Suprapubic skin (tissue), 3 donors: ENCODE data around the gene C14orf132.

ENCODE experiments used
- CTCF ChIP-seq, 2 donors: fragments of 200-600 bp in 1 of 2; fragments of 450-650 bp in 1 of 2; sonication (generic) in 1 of 2; IDR thresholded peaks; one replicate each; pipeline ENCODE4 v1.5.1; 2016 to 2019; ENCODE audit warnings: antibody characterized with exemption in 2 of 2, mild to moderate bottlenecking in 1 of 2, moderate library complexity in 1 of 2
- POLR2A ChIP-seq, 2 donors: fragments of 450-650 bp; IDR thresholded peaks; one replicate each; pipeline ENCODE4 v1.6.1; 2017; ENCODE audit warnings: antibody characterized with exemption in 2 of 2, mild to moderate bottlenecking in 2 of 2, moderate library complexity in 2 of 2

DNA sequence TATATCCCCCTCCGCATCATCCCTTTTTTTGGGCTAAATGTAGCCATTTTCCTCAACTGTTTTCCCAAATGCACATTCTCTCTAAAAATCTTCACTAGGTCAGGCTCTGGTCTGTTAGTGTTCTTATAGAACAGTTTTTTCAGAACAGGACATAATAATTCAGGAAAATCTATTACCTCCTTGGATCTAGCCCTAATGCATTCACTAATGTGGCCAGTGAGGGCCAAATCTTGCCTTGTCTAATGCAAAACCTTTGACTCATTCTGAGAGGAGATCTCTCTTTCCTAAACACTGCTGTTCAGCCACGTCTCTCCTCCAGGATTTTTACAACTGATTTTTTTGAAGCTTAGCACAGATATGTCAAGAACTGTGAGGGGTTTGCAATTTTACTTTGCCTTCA lies 15.5 kb downstream of the C14orf132 start:
- TF ChIP-seq CTCF (IDR thresholded peaks at IDR 0.05) (no peak), POLR2A (IDR thresholded peaks at IDR 0.05) (no peak)
